GM18868 (cell line): Measurements from ENCODE around the gene LDAF1.
"Not testable (repeated sequence)": the region's sequence is repeated elsewhere in the genome, so short reads cannot be mapped to it uniquely, and the experiment has no call there.

Experiments
- ATAC-seq: cut with Tn5 transposase; IDR thresholded peaks from one replicate; pipeline ENCODE4 v1.9.1; 2021; ENCODE audit warnings: mild to moderate bottlenecking, moderate library complexity; ENCODE audit not compliant: unreplicated experiment

Gene LDAF1

GRCh38 chr16:21161211-21161610, 2.7 kb downstream of the LDAF1 start:
- no peak for ATAC-seq

DNA sequence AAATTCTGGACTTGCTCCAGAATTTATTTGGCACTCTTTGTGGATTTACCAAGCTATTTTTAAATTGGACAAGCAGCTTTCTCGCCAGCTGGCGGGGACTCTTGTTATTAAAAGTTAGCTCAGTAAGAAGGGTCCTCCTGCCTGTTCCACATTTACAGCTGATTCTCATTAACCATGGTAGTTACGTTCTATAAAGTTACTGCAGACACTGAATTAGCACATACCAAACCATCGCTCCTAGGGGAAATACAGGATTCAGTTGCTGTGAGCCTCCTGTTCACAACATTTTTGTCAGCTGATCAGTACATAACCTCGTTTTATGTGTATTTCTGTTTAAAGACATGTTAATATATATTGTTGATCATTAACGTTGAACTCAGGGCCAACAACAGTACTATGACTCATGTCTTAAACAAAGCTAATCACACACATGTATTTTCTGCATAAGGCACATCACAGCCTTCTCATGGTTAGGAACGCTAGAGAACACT, 4.2 kb downstream of the LDAF1 start:
- ATAC-seq: no peak

DNA sequence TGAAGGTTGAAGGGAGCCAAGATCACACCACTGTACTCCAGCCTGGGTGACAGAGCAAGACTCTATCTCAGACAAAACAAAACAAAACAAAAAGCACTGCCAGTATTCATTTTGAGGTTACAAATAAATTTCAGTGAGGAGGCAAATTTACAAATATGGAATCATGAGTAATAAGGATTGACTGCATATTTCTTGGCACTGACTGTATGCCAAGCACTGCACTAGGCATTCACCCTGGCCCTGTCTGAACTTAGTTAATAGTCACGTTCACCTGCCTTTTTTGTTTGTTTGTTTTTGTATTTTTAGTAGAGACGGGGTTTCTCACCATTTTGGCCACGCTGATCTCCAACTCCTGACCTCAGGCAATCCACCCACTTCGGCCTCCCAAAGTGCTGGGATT, 5.1 kb downstream of the LDAF1 start:
- no peak for ATAC-seq

DNA sequence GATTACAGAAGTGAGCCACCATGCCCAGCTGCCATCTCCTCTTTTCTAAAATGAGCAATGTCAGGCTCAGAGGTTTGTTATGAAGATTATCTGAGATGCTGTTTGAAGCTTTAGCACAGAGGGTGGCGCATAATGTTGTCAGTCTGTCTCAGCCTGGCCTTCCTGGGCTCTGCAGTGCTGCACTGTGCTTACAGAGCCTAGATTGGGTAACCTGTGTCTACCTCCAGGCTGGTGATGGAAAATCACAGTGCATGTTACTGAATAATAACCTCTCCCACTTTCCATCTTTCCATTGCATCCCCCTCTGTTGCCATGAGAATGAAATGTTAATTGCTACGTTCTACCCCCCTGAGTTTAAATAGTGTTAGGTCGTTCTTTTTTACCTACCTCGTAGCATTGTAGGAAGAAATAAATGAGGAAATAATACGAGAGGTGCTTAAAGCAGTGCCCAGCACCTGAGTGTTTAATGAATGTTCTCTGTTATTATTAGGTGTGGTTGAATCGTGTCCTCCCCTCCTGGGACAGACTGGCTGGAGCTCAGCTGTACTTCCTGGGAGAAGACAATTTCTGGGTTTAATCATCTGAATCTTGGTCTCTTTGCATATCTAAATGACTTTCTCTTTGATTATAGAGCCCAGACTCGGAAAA, 6.2 kb downstream of the LDAF1 start:
- ATAC-seq: no peak

- ATAC-seq: no peak
These were observed 8.1 kb downstream of the LDAF1 start for GRCh38 chr16:21166561-21166961.

- no peak for ATAC-seq
These were observed 8.9 kb downstream of the LDAF1 start for GRCh38 chr16:21167360-21167759.

- ATAC-seq: no peak
These were observed 9.6 kb downstream of the LDAF1 start for GRCh38 chr16:21167929-21168602.

DNA sequence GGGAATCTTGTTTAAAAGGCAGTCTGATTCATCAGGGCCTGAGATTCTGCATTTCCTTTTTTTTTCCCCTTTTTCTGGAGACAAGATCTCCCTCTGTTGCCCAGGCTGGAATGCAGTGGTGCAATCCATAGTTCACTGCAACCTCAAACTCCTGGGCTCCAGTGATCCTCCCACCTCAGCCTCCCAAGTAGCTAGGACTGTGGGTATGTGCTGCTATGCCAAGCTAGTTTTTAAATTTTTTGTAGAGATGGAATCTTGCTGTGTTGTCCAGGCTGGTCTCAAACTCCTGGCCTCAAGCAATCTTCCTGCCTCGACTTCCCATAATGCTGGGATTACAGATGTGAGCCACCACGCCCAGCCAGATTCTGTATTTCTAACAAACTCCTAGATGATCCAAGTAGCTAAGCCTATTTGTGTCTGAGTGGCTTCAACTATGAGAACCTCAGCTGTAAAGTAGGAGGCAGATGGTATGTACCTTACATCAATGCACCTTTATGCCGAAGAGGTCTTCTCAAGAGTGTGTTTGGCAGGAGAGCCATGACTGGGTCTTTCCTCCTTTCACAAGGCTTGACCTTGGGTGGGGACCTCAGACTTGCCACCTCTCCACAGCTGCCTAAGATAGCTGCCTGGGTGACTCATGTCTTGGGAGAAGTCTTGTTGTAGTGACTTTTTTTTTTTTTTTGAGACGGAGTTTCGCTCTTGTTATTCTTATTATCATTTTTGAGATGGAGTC, 10.9 kb downstream of the LDAF1 start:
- no peak for ATAC-seq

DNA sequence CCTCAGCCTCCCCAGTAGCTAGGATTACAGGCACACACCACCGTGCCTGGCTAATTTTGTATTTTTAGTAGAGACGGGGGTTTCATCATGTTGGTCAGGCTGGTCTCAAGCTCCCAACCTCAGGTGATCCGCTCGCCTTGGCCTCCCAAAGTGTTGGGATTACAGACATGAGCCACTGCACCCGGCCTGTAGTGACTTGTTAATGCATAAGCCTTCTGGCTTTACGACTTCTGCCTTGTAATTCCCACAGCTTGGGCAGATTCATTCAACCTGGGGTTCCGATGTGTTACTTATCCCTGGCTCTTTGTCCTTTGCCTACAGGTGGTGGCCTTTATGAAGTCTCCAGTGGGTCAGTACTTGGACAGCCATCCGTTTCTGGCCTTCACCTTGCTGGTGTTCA, 11.6 kb downstream of the LDAF1 start:
- ATAC-seq: not testable (repeated sequence)

GRCh38 chr16:21172650-21173049, 14.2 kb downstream of the LDAF1 start:
- no peak for ATAC-seq

DNA sequence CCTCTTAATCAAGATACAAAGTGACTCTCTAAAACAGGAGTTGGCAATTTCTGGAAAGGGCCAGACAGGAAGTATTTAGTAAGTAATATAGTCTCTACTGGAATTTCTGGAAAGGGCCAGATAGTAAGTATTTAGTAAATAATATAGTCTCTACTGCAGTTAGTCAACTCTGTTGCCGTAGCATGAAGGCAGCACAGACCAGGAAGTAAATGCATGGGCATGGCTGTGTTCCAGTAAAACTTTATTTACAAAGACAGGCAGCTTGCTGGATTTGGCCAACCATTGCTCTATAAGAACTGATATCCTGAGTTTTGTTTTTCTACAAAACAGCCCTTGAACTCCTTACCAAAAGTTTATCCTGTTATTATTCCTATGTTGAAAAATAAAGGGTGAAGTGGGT, 16.9 kb downstream of the LDAF1 start:
- no peak for ATAC-seq

DNA sequence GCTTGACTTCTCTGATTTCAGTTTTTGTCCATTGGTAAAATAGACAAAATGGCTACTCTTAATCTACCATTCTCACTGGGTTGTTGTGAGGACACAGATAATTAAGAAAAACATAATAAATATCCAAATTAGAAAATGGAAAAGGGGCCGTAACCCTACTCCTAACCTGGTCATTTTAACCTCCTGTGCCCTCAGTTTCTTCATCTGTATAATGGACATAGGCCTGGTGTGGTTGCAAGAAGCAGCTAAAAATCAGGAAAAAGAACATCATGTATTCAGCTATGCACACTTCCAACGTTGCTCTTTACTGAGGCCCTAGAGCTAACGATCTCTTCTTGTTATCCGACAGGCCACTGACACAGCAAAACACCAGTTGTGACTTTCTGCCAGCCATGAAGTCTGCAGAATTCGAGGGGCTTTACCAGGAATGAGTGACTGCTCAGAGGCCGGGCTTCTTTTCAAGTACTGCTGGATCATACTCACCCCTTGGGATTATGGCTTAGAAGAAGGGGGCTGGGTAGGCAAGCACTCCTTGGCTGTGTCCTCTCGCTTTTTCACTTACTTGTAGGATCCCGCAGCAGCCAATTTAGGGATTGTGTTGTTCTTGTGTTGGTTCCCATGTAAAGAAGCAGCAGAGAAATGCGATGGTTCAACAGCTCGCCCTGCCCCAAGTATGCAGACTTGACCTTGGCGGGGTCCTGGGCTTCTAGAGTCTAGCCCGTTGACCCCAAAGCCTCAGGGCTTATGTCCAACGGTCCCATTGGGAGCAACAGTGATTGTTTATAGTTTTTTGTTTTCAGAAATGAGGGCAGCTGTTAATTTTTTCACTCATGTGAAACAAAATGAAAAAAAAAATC, 20.9 kb downstream of the LDAF1 start:
- no peak for ATAC-seq

GRCh38 chr16:21179983-21180365, 21.5 kb downstream of the LDAF1 start:
- no peak for ATAC-seq

- ATAC-seq: no peak
These were observed 25.5 kb downstream of the LDAF1 start for GRCh38 chr16:21183995-21184394.

DNA sequence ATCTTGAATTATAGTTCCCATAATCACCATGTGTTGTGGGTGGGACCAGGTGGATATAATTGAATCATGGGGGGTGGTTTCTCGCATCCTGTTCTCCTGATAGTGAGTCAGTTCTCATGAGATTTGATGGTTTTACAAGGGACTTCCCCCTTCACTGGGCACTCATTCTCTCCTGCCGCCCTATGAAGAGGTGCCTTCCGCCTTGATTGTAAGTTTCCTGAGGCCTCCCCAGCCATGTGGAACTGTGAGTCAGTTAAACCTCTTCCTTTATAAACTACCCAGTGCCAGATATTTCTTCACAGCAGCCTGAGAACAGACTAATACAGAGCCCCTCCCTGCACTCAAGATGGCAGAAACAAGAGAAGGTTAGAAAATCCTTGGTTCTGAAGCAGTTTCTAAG, 26.4 kb downstream of the LDAF1 start:
- ATAC-seq: no peak

DNA sequence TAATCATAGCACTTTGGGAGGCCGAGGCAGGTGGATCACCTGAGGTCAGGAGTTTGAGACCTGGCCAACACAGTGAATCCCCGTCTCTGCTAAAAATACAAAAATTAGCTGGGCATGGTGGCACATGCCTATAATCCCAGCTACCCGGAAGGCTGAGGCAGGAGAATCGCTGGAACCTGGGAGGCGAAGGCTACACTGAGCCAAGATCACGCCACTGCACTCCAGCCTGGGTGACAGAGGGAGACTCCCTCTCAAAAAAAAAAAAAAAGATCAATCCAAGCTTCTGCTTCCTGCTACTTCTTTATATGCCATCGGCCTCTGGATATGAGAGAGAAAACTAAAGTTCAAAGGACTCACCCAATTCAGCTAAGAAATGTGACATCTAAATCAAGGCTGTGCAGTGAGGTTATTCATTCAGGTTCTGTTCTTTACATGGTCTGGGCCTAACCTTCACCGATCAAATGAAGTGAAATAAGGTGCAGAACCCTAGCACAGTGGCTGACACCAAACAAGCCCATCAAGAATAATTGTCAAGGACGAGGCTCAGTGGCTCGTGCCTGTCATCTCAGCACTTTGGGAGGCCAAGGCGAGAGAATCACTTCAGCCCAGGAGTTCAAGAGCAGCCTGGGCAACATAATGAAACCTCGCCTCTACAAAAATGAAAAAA, 27.3 kb downstream of the LDAF1 start:
- no peak for ATAC-seq

DNA sequence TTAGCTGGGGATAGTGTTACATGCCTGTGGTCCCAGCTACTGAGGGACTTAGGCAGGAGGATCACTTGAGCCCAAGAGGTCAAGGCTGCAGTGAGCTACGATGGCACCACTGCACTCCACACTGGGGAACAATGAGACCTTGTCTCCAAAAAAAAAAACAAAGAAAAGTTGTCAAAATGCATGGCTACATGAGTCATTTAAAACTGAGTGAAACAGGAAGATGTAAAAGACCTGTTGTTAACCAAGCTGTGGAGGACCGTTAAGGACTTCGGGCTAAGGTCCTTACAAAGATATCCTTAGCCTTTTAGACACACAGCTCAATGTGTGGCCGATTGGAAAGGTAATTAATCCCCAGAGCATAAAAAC, 27.8 kb downstream of the LDAF1 start:
- no peak for ATAC-seq

DNA sequence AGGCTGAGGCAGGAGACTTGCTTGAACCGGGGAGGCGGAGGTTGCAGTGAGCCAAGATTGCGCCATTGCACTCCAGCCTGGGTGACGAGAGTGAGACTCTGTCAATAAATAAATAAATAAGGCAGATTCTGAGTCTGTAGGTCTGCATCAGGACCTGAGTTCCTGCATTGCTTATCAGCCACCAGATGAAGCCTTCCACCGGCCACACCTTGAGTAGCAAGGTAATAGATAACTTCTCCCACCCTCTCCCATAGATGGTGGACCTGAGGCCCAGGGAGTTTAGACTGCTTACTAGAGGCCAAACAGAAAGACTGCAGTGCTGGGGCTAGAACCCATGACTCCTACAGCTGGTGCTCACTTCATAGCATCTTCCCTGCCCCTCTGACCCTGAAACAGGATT, 30.8 kb downstream of the LDAF1 start:
- no peak for ATAC-seq

DNA sequence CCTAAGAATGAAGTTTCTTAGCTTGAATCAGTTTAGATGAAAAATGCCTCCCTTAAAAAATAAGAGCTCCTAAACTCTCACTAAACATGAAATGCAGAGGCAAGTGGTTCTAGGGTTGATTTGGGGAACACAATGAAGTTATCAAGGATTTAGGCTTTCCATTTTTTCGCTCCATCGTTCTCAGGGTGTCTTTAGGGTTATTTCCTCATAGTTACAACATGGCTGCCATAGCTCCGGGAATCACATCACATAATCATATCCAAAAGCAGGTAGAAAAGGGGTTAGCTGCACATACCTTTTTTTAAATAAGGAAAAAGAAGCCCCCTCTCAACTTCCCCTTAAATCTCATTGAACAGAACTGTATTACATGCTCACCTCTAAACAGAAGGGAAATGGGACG, 31.5 kb downstream of the LDAF1 start:
- ATAC-seq: no peak

- ATAC-seq: no peak
These were observed 32.1 kb downstream of the LDAF1 start for GRCh38 chr16:21190599-21190998.

DNA sequence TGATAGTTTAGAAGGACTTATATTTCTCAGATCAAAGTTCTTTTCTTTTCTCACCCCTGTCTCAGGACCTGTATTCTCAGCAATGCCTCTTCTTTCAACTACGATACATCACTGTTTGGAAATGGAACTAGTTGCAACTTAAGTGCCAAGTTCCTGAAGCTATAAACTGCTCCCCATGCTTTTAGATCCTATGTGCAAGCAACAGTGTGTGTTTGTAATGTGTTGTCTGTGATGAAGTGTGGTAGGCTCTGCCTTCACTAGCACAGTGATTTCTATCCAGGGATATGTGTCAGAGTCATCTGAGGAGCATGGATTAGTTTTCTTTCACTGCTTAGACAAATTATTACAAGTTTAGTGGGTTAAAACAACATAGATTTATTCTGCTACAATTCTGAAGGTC, 34.5 kb downstream of the LDAF1 start:
- ATAC-seq: no peak
